GM12878 (cell line): ENCODE measurements around the gene CHST13. TPM values are rescaled to one million over a fixed set of nuclear protein-coding genes. Genes with fewer than 3 reads are reported as not detected.

ENCODE experiments used
- ATAC-seq: fragments of 200-7000 bp; cut with Tn5 transposase; 3 replicates; pipeline ENCODE4 v1.9.1; 2020; ENCODE audit warnings: mild to moderate bottlenecking, moderate library complexity
- BruUV-seq: library from RNA; stranded (reverse); fragments of 400-500 nt; replicated peaks from 2 replicates; lab custom pipeline; 2021; lab: Mats Ljungman, UMichigan
- CTCF ChIA-PET: fragments of 300-600 bp; sonication (Branson Sonifier 250); formaldehyde crosslinking; extraction: SDS; loops from one replicate; lab custom pipeline; 2021; ENCODE audit warnings: inconsistent platforms; lab: Yijun Ruan, JAX
- POLR2A ChIA-PET: fragments of 350-600 bp; formaldehyde crosslinking; extraction: SDS; loops from one replicate; lab custom pipeline; 2021; ENCODE audit warnings: inconsistent platforms; lab: Charles Lee
- RAD21 ChIA-PET: fragments of 300-600 bp; sonication (Branson Sonifier 250); formaldehyde crosslinking; loops from one replicate; lab custom pipeline; 2023; ENCODE audit warnings: antibody characterized with exemption; ENCODE audit not compliant: unreplicated experiment; lab: Charles Lee
- SMC1A ChIA-PET: fragments of 300-600 bp; sonication (Branson Sonifier 250); formaldehyde crosslinking; loops from one replicate; lab custom pipeline; 2023; ENCODE audit not compliant: unreplicated experiment, uncharacterized antibody; lab: Charles Lee
- DNase-seq: peaks from one replicate; pipeline ENCODE4 v3.0.0-alpha.2; 2011; ENCODE audit warnings: low read depth, low spot score
- FAIRE-seq: peaks from 3 replicates; lab custom pipeline; 2011; peaks lifted over from hg19 to GRCh38; lab: Jason Lieb, UNC
- H2AFZ ChIP-seq: 2 replicates; pipeline ENCODE4 v1.6.0; 2011; ENCODE audit warnings: low read depth, low read length, control low read depth; ENCODE audit not compliant: control insufficient read depth
- H3K27ac ChIP-seq: 2 replicates; pipeline ENCODE4 v1.5.1; 2011; ENCODE audit warnings: control low read depth; ENCODE audit not compliant: control insufficient read depth, insufficient read depth
- H3K27me3 ChIP-seq, 2 experiments: replicated peaks in 1 of 2; 2 replicates each; pipeline versions ENCODE4 v1.6.0 to v1.6.1; 2011; ENCODE audit warnings: low read length in 1 of 2; ENCODE audit not compliant: control insufficient read depth in 2 of 2, insufficient read depth in 2 of 2
- H3K36me3 ChIP-seq, 2 experiments: 2 replicates each; pipeline ENCODE4 v1.5.1; 2011; ENCODE audit warnings: low read length in 1 of 2; ENCODE audit not compliant: control insufficient read depth in 2 of 2, insufficient read depth in 2 of 2
- H3K4me1 ChIP-seq: 2 replicates; pipeline ENCODE4 v1.6.1; 2011; ENCODE audit warnings: mild to moderate bottlenecking, low read length, moderate library complexity, mixed read lengths; ENCODE audit not compliant: control insufficient read depth, insufficient read depth
- H3K4me2 ChIP-seq: 2 replicates; pipeline ENCODE4 v1.6.0; 2011; ENCODE audit warnings: control low read depth; ENCODE audit not compliant: control insufficient read depth, insufficient read depth
- H3K4me3 ChIP-seq: fragments of 200-600 bp; sonication (generic); 2 replicates; pipeline ENCODE4 v1.5.1; 2016
- H3K79me2 ChIP-seq: 2 replicates; pipeline ENCODE4 v1.6.0; 2011; ENCODE audit warnings: low read length; ENCODE audit not compliant: control insufficient read depth, insufficient read depth
- H3K9ac ChIP-seq: 2 replicates; pipeline ENCODE4 v1.8.0; 2011; ENCODE audit warnings: low read length, control low read depth, mixed read lengths; ENCODE audit not compliant: control insufficient read depth, insufficient read depth
- H3K9me3 ChIP-seq: replicated peaks from 3 replicates; pipeline ENCODE4 v1.5.1; 2011; ENCODE audit warnings: mild to moderate bottlenecking, low read length; ENCODE audit not compliant: control insufficient read depth, insufficient read depth
- H4K20me1 ChIP-seq: 2 replicates; pipeline ENCODE4 v1.6.0; 2011; ENCODE audit not compliant: control insufficient read depth, insufficient read depth
- FOXM1 ChIP-seq: IDR thresholded peaks from 2 replicates; pipeline ENCODE4 v1.6.1; 2012; ENCODE audit warnings: low read depth, mild to moderate bottlenecking, inconsistent platforms, low read length, moderate library complexity
- MTA2 ChIP-seq: fragments of 450-650 bp; IDR thresholded peaks from 2 replicates; pipeline ENCODE4 v1.6.1; 2016; ENCODE audit warnings: low read depth, mild to moderate bottlenecking, moderate library complexity
- MXI1 ChIP-seq: fragments of 150-350 bp; IDR thresholded peaks from 2 replicates; pipeline ENCODE4 v1.6.1; 2011; ENCODE audit warnings: low read depth, mild to moderate bottlenecking, inconsistent platforms, low read length, improper control_type of control experiment
- RELA ChIP-seq: fragments of 450-650 bp; IDR thresholded peaks from 2 replicates; pipeline ENCODE4 v1.8.0; 2014; ENCODE audit warnings: borderline replicate concordance; ENCODE audit not compliant: partially characterized antibody
- SP1 ChIP-seq: IDR thresholded peaks from one replicate; pipeline ENCODE4 v1.6.1; 2011; ENCODE audit warnings: low read depth, low read length
- STAT1 ChIP-seq: fragments of 450-650 bp; conservative IDR thresholded peaks from 2 replicates; pipeline ENCODE4 v1.6.1; 2014; ENCODE audit warnings: antibody characterized with exemption, mild to moderate bottlenecking
- WRNIP1 ChIP-seq: IDR thresholded peaks from 2 replicates; pipeline ENCODE4 v1.6.1; 2011; ENCODE audit warnings: low read depth, low read length, improper control_type of control experiment, borderline replicate concordance
- ZBTB33 ChIP-seq: fragments of 450-650 bp; IDR thresholded peaks from 2 replicates; pipeline ENCODE4 v1.6.1; 2017; ENCODE audit warnings: mild to moderate bottlenecking
- ZNF217 ChIP-seq: fragments of 450-650 bp; IDR thresholded peaks from 2 replicates; pipeline ENCODE4 v1.6.1; 2017; ENCODE audit warnings: antibody characterized with exemption, mild to moderate bottlenecking
- ZNF384 ChIP-seq: IDR thresholded peaks from 2 replicates; pipeline ENCODE4 v1.6.1; 2012; ENCODE audit warnings: low read depth, mild to moderate bottlenecking, low read length, improper control_type of control experiment, borderline replicate concordance
- WGBS: methylation state at CpG from one replicate; pipeline ENCODE4 v1.1.6; 2016; ENCODE audit warnings: low lambda C conversion rate; ENCODE audit not compliant: insufficient replicate concordance, insufficient coverage; ENCODE audit errors: missing lambda C conversion rate; 5-methylcytosine and 5-hydroxymethylcytosine counted together
- in situ Hi-C: fragments of 300-500 bp; cut with MboI; formaldehyde crosslinking; loops from 9 replicates; pipeline ENCODE4 v1.14.3; 2018; ENCODE audit warnings: mixed read lengths
- intact Hi-C: fragments of 100-400 bp; cut with micrococcal nuclease; formaldehyde crosslinking; loops from one replicate; pipeline ENCODE4 v1.14.2; 2022; ENCODE audit not compliant: unreplicated experiment
- polyA plus RNA-seq, 11 experiments: library from polyadenylated mRNA; depleted of rRNA in 4 of 11; unstranded in 6 of 11; stranded (reverse) in 5 of 11; fragments of >200 nt; fragmentation: Nextera tagmentation in 4 of 11; fragmentation: Illumina TruSeq in 1 of 11; extraction: Ambion mirVana in 4 of 11; extraction: Trizol in 1 of 11; gene quantifications; 1 replicate in 1 of 11; 2 replicates in 10 of 11; pipeline versions ENCODE4 v1.2.1 to v1.2.3, GENCODE V29; 2011 to 2016; ENCODE audit warnings: inconsistent platforms in 2 of 11, missing spikeins in 2 of 11, low read depth in 1 of 11
- total RNA-seq, 4 experiments: library from RNA; depleted of rRNA in 3 of 4; stranded (reverse); fragments of >200 nt in 3 of 4; fragmentation: Illumina TruSeq in 1 of 4; extraction: Trizol in 1 of 4; gene quantifications; 2 replicates each; pipeline versions ENCODE4 v1.2.1 to v1.2.3, GENCODE V29; 2013 to 2021

CHST13 gene
- total and polyA plus RNA-seq, 10 of the 15 experiments (the other 5 are each of a cell fraction or from before 2014, with no cell fraction given), result not detected

GRCh38 chr3:126539558-126540250 is 15.7 kb downstream of the CHST13 start:
- no peaks in the 10 kb centered on the region for H3K9me3 ChIP-seq
- no peak overlapping the region for H3K27ac ChIP-seq
- TF ChIP-seq SP1 (no peak), ZBTB33 (no peak), RELA (no peak), FOXM1 (no peak), STAT1 (no peak), ZNF217 (no peak), MXI1 (no peak), MTA2 (no peak), ZNF384 (no peak), WRNIP1 (no peak)
- 76% methylated on average over 10 of the region's 10 CpGs for WGBS
- DNase-seq (no peak), FAIRE-seq (no peak), ATAC-seq (no peak)
- intact Hi-C loops (no loop called here), in situ Hi-C loops (no loop called here)
- no peak overlapping the region for H3K4me2 ChIP-seq
- no peaks in the 10 kb centered on the region for H3K4me1 ChIP-seq
- H3K9ac ChIP-seq, result no peak overlapping the region
- peaks cover 0 to 2% of the 10 kb centered on the region in 2 experiments; a peak in 2 of 4 replicates for H3K27me3 ChIP-seq
- ChIA-PET CTCF (no interaction called here), RAD21 (no interaction called here), SMC1A (no interaction called here), POLR2A (no interaction called here)
- no peaks in the 10 kb centered on the region for H4K20me1 ChIP-seq
- no peaks in the 10 kb centered on the region for H3K79me2 ChIP-seq
- BruUV-seq, result no TSS peak
- H3K36me3 ChIP-seq, result no peaks in the 10 kb centered on the region
- no peak overlapping the region for H2AFZ ChIP-seq
- no peak overlapping the region for H3K4me3 ChIP-seq
